Pulmonary artery endothelial cell (primary cell): ENCODE measurements around the gene CAPN9. TPM values are rescaled to one million over a fixed set of nuclear protein-coding genes. Genes with fewer than 3 reads are reported as not detected.
"Not testable (repeated sequence)": the region's sequence is repeated elsewhere in the genome, so short reads cannot be mapped to it uniquely, and the experiment has no call there.

Experiments
- DNase-seq: peaks from one replicate; pipeline ENCODE4 v3.0.0-alpha.2; 2011; ENCODE audit warnings: low read depth, low spot score
- total RNA-seq: library from RNA; depleted of rRNA; stranded (reverse); fragments of >200 nt; gene quantifications from 2 replicates; pipeline ENCODE4 v1.2.3, GENCODE V29; 2014

CAPN9 gene
- total RNA-seq, 1 donor from 2014 or later, result not detected

DNA sequence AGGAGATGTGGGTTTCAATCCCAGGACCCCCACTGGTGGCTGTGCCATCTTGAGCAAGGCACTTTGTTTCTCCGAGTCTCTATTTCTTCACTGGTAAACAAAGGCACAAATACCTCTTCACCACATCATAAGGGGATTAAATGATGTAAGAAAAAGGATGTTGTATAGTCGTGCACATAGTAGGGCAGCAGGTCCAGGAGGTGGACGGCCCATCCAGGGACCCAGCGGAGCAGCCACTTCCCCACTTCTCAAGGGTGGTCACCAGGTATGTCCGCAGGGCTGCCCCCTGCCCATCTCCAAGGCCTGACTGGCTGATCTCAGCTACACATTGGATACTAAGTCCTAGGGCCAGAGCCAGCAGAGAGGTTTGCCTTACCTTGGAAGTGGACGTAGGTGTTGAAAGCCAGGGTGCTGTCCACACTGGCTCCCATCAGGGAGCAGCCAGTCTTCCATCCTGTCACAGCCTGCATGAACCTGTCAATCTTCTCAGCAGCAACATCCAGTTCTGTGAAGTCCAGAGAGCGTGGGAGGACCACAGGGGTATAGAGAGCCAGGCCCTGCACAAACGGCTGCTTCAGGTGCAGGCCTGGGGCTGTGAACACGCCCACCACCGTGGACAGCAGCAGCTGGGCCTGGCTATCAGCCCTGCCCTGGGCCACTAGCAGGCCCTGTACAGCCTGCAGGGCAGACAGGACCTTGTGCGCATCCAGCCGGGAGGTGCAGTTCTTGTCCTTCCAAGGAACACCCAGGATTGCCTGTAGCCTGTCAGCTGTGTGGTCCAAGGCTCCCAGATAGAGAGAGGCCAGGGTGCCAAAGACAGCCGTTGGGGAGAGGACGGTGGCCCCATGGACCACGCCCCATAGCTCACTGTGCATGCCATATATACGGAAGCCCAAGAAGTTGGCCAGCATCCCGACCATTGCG, 37.3 kb upstream of the CAPN9 start:
- no peak for DNase-seq

DNA sequence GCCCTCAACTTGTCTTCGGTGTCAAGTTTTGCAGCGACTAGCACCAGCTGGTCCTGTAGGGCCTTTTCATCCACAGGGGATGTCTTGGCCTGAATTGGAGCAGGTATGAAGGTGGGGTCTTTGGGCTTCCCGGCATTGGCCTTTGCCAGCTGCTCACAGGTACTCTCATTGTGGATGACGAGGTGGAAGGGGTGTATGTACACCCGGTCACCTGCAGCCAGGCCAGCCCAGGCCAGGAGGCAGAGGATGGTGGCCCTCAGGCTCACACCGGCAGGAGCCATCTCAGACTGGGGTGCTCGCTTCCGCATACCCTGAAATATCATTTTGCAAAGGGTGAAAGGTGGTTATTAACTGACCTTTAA, 36.7 kb upstream of the CAPN9 start:
- no peak for DNase-seq

DNA sequence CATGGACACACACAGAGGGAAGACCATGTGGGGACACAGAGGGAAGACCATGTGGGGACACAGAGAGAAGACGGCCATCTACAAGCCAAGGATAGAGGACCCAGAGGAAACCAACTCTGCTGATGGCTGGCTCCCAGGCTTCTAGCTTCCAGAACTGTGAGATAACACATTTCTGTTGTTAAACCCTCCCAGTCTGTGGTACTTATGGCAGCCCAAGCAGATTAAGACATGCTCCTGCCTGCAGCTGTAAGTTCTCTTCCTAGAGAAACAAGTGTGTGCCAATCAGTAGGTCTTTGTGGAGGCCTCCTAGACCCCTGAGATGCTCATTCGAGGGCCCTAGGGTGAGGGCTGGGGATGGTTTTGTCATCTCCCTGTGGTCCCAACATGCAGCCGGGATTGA, 35.9 kb upstream of the CAPN9 start:
- DNase-seq, result no peak

DNA sequence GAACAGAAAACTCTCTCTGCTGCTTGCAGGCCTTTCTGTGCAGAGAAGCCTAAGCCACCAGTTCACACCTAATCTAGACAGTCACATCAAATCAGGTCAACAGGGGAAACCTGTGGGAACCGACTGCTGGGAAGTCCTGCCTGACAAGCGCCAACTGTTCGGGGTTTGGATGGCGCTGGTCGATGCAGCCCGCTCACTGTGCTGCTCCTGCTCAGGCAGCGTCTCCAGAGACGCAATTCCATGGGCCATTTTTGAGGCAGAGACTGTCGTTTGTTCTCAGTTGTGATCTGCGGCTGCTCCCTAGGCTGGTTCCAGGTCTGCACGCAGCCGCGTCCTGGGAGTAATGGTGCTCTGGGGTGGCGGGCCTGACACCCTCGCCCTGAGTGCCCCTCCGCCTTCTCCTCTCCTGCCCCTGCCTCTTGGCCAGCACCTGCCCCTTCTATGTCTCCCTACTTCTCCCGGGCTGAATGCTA, 34.7 kb upstream of the CAPN9 start:
- DNase-seq, result no peak

DNA sequence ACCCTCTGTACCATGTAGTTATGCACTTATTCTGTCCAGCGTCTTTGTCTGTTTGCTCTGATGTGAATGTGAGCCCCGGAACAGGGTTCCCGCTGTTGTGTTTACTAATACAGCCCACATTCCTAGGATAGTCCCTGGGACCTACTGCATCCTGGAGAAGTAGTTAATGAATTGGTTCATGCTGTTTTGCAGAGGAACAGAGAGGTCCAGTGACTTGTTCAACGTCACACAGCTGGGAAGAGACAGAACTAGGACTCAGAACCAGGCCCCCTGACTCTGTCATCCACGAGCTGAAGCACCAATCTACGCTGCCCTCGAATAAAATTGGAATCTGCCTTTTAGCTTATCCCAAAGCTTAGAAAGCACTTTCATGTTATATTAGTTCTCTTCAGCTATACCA, 34.0 kb upstream of the CAPN9 start:
- DNase-seq, result no peak

DNA sequence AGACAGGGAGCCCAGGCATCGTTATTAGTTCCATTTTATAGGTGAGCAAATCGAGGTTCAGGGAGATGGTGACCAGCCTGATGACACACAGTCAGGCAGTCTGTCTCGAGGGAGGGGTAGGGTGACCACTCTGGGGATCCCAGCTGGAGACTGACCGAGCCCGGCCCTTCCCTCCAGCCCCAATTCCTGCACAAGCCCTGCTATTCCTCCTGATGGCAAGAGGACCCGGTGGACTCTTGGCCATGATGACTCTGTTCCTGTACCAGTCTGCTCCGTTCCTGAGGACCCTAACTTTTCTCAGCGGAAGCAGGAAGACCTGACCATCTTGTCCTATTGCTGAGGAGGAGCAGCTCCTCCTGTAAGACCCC, 33.7 kb upstream of the CAPN9 start:
- DNase-seq, result no peak

DNA sequence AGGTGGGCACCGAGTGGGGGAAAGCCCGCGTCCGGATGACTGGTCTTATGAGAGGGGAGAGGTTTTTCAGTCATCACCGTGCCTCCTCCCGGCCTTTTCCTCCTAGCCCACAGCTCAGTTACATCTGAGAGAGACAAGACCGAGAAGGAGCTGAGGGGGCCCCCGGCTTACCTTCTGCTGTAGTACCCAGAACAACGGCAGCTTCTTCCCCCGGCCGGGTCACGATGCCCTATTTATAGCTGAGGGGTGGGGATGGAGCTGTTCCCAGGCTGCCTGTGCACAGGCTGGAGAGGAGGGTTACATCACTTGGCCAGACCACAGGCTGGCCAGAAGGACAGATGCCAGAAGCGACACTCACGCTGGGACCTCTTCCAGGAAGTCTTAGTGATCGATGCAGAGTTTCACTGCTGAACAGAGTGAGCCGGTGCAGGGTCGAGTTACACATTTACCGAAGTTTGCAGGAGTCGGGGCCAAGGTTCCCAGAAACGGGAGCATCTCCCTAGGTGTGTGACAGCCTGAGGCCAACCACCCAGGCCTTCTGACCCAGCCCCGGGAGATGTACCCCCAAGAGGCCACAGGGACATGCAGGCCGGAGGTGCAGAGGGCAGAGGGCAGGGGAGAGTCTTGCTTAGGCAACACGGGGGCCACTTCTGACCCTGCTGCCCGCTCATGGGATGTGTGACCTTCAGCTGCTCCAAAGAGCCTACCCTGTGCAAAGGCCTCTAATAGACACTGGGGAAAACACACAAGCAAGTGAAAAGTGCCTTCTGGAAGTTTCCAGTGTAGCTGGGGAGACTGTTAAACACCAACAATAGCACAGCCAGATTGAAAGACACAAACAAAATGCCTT, 33.0 kb upstream of the CAPN9 start, which contains the start of gene AGT:
TSS of gene AGT (minus strand) at position 208 of the 850 bp plus-strand sequence. CDS start 3,299 bp downstream, outside the sequence.
- DNase-seq, result no peak

DNA sequence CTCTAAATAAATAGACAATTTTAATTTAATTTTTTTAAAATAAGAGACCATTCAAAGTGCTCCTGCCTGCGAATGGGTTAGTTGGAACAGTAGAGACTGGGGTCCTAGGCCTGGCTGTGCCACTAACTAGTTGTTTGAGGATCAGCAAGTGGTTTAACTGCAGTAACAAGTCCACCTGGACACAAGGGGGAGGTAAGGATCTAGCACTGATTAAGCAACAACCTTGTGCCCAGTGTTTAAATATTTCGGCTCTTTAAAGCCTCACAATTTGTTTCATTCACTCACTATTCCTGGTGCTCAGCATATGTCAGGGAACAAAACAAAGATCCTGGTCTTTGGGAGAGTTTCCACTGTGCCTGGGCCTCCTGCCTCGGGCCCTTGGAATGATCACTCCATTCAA, 31.7 kb upstream of the CAPN9 start:
- DNase-seq, result no peak

DNA sequence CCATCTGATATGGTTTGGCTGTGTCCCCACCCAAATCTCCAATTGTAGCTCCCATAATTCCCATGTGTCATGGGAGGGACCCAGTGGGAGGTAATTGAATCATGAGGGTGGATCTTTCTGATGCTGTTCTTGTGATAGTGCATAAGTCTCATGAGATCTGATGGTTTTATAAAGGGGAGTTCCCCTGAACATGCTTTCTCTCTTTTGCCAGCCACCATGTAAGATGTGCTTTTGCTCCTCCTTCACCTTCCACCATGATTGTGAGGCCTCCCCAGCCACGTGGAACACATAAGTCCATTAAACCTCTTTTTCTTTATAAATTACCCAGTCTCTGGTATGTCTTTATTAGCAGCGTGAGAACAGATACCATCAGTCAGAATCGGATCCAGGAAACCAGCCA, 30.7 kb upstream of the CAPN9 start:
- not testable (repeated sequence) for DNase-seq

DNA sequence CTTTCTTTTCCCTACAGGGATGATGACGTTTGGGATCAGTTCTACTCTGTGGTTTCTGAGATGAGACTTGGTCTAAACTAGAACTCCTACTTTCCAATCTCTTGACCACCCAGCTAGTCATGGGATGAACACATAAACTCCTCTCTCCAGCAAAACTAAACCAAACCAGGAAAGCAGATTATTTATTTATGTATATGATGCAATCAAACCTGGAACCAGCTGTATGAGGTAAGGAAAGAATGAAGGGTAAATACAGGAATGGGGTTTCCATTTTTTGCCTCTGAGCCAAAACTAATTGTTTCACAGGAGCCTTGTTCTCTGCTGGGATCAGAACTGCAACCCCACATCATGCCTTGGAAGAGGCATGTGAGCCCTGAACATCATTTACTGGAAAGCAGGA, 29.9 kb upstream of the CAPN9 start:
- DNase-seq, result no peak

DNA sequence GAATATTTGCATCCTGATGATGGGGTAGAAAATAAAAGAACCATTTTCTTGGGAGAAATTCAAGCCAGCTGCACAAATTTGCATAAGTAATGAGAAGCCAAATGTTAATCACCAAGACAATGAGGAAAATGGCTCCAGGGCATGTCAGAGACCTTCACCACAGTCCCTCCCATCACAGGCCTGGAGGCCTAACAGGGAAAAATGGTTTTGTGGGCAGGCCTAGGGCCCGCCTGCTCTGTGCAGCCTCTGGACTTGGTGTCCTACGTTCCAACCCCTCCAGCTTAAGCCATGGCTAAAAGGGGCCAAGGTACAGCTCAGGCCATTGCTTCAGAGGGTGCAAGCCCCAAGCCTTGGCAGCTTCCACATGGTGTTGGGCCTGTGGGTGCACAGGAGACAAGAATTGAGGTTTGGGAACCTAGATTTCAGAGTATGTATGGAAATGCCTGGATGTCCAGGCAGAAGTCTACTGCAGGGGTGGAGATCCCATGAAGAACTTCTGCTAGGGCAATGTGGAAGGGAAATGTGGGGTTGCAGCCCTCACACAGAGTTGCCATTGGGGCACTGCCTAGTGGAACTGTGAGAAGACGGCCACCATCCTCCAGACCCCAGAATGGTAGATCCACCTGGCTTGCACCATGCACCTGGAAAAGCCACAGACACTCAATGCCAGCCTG, 25.2 kb upstream of the CAPN9 start:
- not testable (repeated sequence) for DNase-seq

DNA sequence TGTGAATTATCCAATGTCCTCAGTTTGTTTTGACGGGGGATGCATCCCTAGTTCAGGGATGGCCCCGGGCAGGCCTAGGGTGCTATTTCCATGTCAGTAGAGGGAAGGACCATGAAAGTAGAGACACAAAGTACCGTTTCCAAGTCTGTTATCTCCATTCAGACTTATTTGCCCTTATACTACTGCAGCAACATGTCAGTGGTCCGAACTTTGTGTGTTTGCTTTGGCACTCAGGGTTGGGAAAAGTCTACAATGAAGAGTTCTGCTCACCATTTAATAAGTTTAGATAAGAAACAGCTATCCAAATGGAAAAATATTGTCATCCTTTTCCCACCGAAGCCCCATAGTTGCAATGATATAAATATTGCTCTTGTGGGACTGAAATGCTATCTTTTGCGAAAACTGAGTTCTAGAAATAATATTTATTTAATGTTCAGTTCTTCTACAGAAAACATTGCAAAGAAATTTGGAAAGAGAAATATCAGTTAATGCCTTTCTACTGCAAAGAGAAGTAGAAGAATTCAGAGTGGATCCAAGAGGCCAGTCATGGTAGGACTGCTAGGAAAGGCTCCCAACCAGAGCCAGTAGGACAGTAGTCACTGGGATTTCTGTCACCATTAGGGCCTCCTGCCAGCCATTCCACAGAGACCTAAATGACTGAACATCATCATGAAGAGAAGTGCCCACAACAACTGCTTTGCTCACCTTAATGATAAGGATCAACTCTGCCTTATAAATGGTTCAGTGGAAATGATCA, 21.8 kb upstream of the CAPN9 start:
- no peak for DNase-seq

DNA sequence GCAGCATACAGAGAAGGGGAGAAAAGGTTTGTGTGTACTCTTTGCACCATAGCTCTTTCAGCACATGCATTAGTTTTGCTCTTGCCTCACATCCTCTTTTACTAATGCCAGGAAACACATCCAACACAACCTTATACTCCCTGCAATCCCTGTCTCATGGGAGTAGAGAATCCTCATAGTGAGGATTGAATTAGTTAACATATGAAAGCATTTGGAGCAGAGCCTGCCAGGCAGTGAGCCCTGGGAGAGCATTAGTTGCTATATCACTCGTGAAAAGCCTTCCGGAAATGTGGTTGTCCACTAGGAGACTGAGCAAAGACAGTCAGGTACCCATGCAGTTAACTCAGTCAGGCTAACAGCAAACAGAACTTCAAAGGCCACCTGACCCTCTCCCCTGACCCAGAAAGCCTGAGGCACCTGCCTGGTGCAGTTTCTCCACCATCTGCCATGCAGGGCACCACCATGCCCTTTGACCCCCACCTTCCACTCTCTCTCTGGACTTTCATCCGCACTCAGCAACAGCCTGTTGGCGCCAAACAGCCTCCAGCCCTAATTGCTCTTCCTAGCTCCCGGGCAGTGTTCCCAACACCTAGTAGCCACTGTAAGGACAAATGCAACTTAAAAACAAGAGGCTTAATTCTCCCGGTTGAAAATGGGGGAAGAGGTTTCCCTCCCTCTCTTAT, 18.3 kb upstream of the CAPN9 start:
- DNase-seq, result no peak

DNA sequence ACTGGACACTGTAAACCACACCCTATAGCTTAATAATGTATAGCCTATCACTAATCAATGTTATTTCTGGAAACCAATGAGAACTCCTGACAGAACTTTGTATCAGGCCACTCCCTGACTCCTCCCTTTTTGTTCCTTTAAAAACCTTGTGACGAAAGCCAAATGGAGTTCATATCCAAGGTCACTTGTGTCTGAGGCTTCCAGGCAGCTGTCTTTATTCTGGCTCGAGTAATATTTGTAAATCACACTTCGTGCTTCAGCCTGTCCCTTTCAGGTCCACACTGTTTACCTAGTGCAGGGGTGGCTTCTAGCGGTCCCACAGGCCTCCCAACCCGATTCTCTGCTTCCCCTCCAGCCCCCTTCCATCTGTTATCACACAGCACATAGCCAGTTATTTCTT, 16.2 kb upstream of the CAPN9 start:
- no peak for DNase-seq

DNA sequence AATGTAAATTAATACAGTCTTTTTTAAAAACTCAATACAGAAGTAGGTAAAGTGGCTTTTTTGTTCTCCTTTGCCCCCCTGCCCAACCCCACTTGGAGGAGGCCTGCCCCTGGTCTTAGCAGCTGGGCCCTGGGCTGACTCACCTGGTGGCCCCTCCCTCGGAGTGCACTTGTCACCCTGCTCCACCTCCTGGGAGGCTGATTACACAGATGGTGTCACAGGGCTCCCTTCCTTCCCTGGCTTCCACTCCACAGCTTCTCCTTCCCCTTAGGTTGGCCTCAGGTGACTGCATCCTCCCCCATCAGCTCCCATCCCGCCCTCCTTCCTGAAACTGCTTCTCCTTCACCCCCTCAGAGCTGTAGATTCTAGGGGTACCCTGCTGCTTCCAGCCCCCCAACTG, 11.7 kb upstream of the CAPN9 start:
- DNase-seq, result no peak

DNA sequence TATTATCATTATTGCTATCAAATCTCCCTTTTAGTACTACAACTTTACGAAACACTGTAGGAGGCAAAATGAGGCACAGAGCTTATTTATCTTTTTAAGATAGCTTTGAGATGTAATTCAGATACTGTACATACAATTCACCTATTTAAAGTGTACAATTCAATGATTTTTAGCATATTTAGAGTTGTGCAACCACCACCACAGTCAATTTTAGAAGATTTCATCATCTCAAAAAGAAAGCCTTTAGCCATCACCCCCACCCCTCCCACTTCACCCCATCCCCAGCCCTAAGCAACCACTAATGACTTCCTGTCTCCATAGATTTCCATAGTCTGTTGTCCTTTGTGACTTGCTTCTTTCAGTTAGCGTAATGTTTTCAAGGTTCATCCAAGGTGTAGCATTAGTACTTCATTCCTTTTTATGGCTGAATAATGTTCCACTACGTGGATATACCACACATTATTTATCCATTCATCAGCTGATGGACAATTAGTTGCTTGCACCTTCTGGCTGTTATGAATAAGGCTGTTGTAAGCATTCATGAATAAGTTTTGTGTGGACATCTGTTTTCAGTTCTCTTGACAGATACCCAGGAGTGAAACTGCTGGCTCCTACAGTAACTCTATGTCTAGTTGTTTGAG, 9.4 kb upstream of the CAPN9 start:
- no peak for DNase-seq

DNA sequence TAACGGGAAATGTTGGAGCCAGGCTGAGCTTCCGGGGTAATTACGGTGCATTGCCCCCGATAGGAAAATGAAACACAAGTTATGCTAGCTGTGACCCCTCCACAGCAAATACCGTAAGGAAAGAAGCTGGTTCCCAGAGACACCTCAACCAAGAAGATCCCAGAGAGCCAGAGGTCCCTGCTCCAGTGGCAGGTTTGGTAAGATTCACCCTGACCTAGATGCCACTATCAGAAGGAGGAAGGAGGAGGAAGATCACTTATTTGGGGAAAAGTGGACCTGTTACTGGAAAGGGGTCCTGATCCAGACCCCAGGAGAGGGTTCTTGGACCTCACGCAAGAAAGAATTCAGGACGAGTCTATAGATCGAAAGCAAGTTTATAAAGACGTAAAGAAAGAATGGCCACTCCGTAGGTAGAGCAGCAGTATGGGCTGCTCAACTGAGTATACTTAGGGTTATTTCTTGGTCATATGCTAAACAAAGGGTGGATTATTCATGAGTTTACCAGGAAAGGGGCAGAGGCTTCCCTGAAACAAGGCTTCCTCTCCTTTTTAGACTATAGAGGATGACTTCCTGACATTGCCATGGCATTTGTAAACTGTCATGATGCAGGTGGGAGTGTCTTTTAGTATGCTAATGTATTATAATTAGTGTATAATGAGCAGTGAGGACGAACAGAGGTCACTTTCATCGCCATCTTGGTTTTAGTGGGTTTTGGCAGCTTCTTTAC, 7.5 kb upstream of the CAPN9 start:
- no peak for DNase-seq

DNA sequence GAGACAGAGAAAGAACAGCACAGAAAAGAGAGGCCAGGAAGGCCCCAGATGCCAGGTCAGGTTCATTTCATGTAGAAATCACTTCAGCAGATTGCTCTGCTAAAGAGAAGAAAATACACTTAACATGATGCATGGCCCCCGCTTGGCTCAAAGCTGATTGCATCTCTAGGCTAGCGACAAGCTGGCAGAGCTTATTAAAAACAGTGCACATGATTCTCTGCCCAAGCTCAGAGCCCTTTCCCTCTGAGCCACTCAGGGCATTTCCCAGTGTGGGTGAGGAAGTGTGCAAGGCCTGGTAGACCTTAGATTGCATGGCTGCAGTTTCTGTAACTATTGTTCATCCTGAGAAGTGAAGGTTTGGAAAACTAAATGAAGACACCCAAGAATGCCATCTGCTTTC, 3.3 kb upstream of the CAPN9 start:
- no peak for DNase-seq

DNA sequence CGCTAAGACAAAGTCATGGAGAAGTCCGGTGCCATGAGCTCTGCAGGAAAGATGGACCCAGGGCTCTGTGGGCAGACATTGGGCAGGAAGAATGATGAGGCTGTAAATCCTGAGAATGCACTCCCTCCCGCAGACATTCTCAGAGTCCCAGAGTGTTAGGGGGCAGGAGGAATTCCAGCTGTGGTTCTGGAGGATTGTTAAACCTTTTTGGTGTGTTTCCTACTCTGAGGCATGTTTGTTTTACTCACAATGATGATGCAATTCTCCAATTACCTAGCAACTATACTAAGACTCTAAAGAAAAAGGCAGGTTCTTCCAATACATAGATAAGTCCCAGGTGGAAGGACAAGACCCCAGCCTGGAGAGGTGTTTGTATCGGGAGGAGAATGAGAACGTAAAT, 2.8 kb upstream of the CAPN9 start:
- DNase-seq, result no peak
